Type B pancreatic cell (in vitro differentiated cells): ENCODE results near the gene PAK6. TPM values are rescaled to one million over a fixed set of nuclear protein-coding genes. Genes with fewer than 3 reads are reported as not detected.

ENCODE experiments used
- DNase-seq: peaks from one replicate; pipeline ENCODE4 v3.0.0; 2021; ENCODE audit warnings: mixed read lengths; ENCODE audit not compliant: unreplicated experiment; ENCODE audit errors: extremely low spot score
- H3K27ac Mint-ChIP-seq: 2 replicates; pipeline ENCODE4 v1.8.0; 2021; ENCODE audit warnings: mild to moderate bottlenecking, mixed read lengths
- H3K27me3 Mint-ChIP-seq: 2 replicates; pipeline ENCODE4 v1.8.0; 2021; ENCODE audit warnings: mixed read lengths
- H3K36me3 Mint-ChIP-seq: 2 replicates; pipeline ENCODE4 v1.8.0; 2021; ENCODE audit warnings: mixed read lengths
- H3K4me1 Mint-ChIP-seq: one replicate; pipeline ENCODE4 v1.8.0; 2021; ENCODE audit warnings: mixed read lengths; ENCODE audit not compliant: unreplicated experiment
- H3K4me3 Mint-ChIP-seq: 2 replicates; pipeline ENCODE4 v1.8.0; 2021; ENCODE audit warnings: mild to moderate bottlenecking, mixed read lengths
- H3K9me3 Mint-ChIP-seq: 2 replicates; pipeline ENCODE4 v1.8.0; 2021; ENCODE audit warnings: mixed read lengths
- total RNA-seq: library from RNA; stranded (reverse); gene quantifications from 2 replicates; pipeline ENCODE4 v1.2.1, GENCODE V29; 2021; ENCODE audit warnings: low replicate concordance
- TF ChIP-seq, protein P1 (sequence below): fragments of 200-600 bp; sonication (generic); conservative IDR thresholded peaks from 2 replicates; pipeline ENCODE4 v1.5.0; 2021; ENCODE audit warnings: antibody characterized with exemption, mild to moderate bottlenecking

The PAK6 gene
- total RNA-seq, 1 donor from 2014 or later = 7.8 TPM

DNA sequence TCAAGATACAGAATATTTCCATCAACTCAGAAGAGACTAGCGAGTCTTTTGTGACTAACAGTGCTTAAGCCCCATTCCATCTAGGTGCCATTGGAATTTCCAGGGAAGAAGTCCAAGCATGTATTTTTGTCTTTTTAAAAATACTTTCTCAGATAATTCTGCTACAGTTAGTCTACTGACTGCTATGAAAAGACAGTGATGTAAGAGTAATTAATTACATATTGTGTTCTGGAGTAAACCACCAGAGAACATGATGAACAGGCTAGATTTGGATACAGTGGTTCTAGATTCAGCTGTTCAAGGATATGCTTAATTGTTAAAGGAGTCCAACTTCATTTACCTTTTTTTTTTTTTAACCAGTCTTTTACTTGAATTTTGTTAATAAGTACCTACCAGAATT is 34.8 kb upstream of the PAK6 start:
- Mint-ChIP-seq H3K27ac (no peak overlapping the region), H3K4me1 (no peaks in the 10 kb centered on the region), H3K4me3 (no peak overlapping the region), H3K9me3 (no peaks in the 10 kb centered on the region), H3K36me3 (peaks cover 19% of the 10 kb centered on the region), H3K27me3 (no peaks in the 10 kb centered on the region)
- no peak for DNase-seq
- TF ChIP-seq, protein P1, sequence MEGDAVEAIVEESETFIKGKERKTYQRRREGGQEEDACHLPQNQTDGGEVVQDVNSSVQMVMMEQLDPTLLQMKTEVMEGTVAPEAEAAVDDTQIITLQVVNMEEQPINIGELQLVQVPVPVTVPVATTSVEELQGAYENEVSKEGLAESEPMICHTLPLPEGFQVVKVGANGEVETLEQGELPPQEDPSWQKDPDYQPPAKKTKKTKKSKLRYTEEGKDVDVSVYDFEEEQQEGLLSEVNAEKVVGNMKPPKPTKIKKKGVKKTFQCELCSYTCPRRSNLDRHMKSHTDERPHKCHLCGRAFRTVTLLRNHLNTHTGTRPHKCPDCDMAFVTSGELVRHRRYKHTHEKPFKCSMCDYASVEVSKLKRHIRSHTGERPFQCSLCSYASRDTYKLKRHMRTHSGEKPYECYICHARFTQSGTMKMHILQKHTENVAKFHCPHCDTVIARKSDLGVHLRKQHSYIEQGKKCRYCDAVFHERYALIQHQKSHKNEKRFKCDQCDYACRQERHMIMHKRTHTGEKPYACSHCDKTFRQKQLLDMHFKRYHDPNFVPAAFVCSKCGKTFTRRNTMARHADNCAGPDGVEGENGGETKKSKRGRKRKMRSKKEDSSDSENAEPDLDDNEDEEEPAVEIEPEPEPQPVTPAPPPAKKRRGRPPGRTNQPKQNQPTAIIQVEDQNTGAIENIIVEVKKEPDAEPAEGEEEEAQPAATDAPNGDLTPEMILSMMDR = no peak

DNA sequence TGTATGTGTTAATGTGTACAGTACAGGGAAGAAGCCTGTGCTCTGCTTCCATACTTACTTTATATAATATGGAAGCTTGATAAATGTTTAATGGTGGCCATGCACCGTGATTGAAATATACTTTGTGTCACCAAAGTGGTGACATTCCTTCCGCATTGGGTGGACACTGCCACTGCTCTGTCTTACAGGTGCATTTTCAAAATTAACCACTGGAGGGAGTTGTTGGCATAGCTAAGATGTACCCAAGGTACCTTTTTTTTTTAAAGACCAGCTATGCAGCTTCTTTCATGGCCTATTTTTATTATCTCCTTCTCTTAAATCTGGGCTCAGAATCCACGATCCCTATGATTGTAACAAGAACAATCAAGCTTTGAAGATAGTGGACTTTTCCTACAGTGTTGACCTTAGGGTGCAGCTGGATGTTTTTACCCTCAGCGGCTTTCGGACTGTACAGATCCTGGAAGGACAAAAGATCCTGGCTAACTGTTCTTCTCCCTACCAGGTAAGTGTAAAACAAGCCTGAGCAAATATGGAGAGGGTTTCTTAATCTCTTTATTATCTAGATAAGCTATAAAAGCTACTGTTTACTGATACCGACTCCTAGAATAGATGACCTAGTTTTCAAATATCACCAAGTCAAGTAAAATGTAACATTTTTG is 21.6 kb upstream of the PAK6 start:
- no peaks in the 10 kb centered on the region for H3K27me3 Mint-ChIP-seq
- H3K9me3 Mint-ChIP-seq = no peaks in the 10 kb centered on the region
- H3K4me3 Mint-ChIP-seq = no peak overlapping the region
- TF ChIP-seq, protein P1 = peak; percentile 90
- H3K4me1 Mint-ChIP-seq = peaks cover 5% of the 10 kb centered on the region
- DNase-seq = no peak
- no peak overlapping the region for H3K27ac Mint-ChIP-seq
- peaks cover 7% of the 10 kb centered on the region for H3K36me3 Mint-ChIP-seq

DNA sequence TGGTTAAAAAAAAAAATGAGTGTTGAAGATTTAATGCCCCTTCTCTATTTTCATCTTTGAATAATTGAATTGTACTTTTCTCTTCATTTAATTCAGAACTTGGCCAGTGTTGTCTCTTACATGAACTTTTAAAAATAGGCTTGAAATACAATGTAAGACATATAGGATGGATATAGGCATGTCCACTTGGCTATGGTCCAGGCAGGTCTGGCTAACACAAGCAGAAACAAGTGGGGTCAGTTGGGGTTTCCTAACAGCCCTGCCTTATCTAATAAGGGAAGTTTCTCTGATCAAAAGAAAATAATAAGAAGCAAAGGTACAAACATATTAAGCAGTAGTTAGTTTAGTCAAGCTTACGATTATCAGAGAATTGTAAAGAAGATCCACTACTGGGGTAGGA is 19.1 kb upstream of the PAK6 start:
- H3K27me3 Mint-ChIP-seq = no peaks in the 10 kb centered on the region
- peaks cover 5% of the 10 kb centered on the region for H3K4me1 Mint-ChIP-seq
- peaks cover 7% of the 10 kb centered on the region for H3K36me3 Mint-ChIP-seq
- no peak overlapping the region for H3K27ac Mint-ChIP-seq
- H3K4me3 Mint-ChIP-seq = no peak overlapping the region
- no peak for DNase-seq
- no peaks in the 10 kb centered on the region for H3K9me3 Mint-ChIP-seq
- TF ChIP-seq, protein P1 = no peak

DNA sequence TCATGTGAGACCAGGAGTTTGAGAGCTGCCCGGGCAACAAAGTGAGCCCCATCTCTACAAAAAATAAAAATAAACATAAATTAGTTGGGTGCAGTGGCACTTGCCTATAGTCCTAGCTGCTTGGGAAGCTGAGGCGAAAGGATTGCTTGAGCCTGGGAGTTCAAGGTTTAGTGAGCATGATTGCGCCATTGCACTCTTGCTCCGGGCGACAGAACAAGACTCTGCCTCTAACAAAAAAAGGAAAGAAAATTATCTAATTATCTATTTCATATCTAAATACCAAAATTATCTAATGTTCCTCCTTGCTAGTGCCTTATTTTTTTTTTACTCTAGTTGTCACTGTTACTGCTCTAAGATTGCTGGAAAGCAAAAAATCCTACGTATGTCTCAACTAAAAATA is 16.7 kb upstream of the PAK6 start:
- peaks cover 3% of the 10 kb centered on the region for H3K4me1 Mint-ChIP-seq
- H3K9me3 Mint-ChIP-seq = no peaks in the 10 kb centered on the region
- H3K27ac Mint-ChIP-seq = no peak overlapping the region
- TF ChIP-seq, protein P1 = no peak
- no peaks in the 10 kb centered on the region for H3K27me3 Mint-ChIP-seq
- peaks cover 7% of the 10 kb centered on the region for H3K36me3 Mint-ChIP-seq
- no peak for DNase-seq
- H3K4me3 Mint-ChIP-seq = no peak overlapping the region

DNA sequence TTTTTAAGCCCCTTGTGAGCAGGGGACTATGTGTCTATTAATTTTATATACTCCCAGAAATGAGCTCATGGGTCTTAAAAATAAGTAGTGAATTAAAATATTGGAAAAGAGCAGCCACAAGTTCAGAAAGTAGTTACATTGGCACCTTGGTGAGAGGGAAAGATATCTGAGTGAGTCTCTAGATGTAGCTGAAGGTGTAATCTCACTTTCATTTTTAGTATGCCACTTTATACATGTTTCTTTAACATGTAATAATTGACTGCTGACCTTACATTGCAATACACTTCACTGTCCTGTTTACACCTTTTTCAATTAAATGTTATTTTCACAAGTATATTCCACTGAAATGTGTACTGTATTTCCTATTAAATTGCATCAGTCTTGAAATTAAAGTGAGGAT is 12.1 kb upstream of the PAK6 start:
- H3K4me3 Mint-ChIP-seq = no peak overlapping the region

More for the DNA sequence above, 12.1 kb upstream of the PAK6 start:
- Mint-ChIP-seq H3K4me1 (no peaks in the 10 kb centered on the region), H3K27me3 (no peaks in the 10 kb centered on the region), H3K27ac (no peak overlapping the region), H3K9me3 (no peaks in the 10 kb centered on the region), H3K36me3 (peaks cover 8% of the 10 kb centered on the region)
- TF ChIP-seq, protein P1 = no peak
- DNase-seq = no peak
